ENCODE data around the gene SLC12A5.
"Not testable (repeated sequence)": the region's sequence is repeated elsewhere in the genome, so short reads cannot be mapped to it uniquely, and the experiment has no call there.

Gene SLC12A5

DNA sequence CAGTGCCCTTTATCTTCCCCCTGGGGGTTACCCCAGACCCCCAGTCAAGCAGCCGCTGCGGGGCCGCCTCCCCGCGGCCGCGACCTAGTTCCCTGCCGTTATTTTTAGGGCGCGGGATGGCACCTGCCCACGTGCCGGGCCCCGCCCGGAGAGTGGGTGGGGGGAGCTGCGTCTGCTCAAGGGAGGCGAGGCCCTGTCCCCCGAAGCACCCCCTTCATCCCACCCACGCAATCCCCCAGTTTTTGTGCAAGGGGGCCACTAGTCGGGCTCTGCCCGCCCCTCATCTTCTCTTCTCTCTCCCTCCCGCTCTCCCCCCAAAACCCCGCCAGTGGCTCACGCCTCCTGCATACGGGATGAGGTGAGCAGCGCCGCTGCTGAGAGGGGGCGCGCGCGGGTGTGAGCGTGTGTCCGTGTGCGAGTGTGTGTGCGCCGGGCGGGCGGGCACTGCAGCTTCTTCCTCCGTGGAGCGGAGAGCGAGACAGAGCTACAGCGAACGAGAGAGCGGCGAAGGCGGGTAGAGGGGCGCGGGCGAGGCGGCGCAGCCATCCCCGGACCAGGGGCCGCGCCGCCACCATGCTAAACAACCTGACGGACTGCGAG is at the start of gene SLC12A5:
TSS of gene SLC12A5 (plus strand) at position 444 of the 600 bp plus-strand sequence. CDS start at position 574, 130 bp downstream.
- Histone ChIP-seq H3K9me3 (no peaks in the 10 kb centered on the region), H3K36me3 (no peaks in the 10 kb centered on the region), H3K27me3 (peaks cover 100% of the 10 kb centered on the region), H3K4me1 (ENCODE audit: control insufficient read depth in 1 of 2, insufficient read depth in 1 of 2, low read depth in 1 of 2, low read length in 1 of 2) (no peaks in the 10 kb centered on the region), H3K4me3 (ENCODE audit: low read depth in 1 of 2, low read length in 1 of 2) (no peak within 1 kb of the TSS), H3K27ac (no peak within 1 kb of the TSS)
- TF ChIP-seq, protein P1, sequence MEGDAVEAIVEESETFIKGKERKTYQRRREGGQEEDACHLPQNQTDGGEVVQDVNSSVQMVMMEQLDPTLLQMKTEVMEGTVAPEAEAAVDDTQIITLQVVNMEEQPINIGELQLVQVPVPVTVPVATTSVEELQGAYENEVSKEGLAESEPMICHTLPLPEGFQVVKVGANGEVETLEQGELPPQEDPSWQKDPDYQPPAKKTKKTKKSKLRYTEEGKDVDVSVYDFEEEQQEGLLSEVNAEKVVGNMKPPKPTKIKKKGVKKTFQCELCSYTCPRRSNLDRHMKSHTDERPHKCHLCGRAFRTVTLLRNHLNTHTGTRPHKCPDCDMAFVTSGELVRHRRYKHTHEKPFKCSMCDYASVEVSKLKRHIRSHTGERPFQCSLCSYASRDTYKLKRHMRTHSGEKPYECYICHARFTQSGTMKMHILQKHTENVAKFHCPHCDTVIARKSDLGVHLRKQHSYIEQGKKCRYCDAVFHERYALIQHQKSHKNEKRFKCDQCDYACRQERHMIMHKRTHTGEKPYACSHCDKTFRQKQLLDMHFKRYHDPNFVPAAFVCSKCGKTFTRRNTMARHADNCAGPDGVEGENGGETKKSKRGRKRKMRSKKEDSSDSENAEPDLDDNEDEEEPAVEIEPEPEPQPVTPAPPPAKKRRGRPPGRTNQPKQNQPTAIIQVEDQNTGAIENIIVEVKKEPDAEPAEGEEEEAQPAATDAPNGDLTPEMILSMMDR (IDR thresholded peaks at IDR 0.05), result no peak

DNA sequence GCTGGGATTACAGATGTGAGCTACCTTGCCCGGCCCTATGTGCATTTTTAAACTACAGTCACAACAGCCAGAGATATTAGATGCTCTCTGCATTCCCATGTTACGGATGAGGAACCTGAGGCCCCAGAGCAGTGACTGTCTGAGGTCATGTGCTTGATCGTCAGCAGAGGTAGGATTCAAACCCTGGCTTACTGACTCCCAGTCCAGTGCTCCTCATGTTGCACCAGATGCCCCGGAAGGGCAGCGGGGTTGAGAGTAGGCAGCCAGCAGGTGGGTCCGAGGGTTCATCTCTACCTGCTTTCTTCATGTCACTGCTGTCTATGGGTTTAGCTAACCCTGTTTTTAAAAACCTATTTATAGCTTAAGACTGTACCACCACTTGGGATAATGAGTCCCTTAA is 47.8 kb upstream of the SLC12A5 start:
- Histone ChIP-seq H3K27me3 (peaks cover 69% of the 10 kb centered on the region), H3K36me3 (no peaks in the 10 kb centered on the region), H3K4me1 (ENCODE audit: control insufficient read depth in 1 of 2, insufficient read depth in 1 of 2, low read depth in 1 of 2, low read length in 1 of 2) (no peaks in the 10 kb centered on the region), H3K4me3 (ENCODE audit: low read depth in 1 of 2, low read length in 1 of 2) (no peak overlapping the region), H3K27ac (no peak overlapping the region), H3K9me3 (no peaks in the 10 kb centered on the region)
- TF ChIP-seq, protein P1 (IDR thresholded peaks at IDR 0.05), result no peak

DNA sequence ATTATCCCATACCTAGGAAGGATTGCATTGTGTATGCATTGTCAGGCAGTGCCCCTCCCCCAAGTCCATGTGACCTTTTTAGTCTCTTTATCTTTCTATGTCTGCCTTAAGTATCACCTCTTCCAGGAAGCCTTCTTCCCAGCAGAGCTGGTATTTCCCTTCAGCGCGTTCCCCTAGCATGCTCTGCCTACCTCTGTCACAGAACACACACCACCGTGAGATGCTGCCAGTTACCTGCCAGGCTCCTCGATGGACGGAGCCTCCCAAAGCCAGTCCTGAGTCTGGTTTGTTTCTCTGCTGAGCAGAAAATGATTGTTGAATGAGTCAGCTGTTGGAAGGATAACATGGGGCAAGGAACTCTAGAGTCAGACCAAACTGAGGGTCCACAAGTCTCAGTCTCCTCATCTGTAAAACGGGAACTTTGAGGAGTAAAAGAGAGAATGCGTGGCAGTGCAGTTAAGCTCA is 45.7 kb upstream of the SLC12A5 start:
- peaks cover 55% of the 10 kb centered on the region for H3K27me3 ChIP-seq

DNA sequence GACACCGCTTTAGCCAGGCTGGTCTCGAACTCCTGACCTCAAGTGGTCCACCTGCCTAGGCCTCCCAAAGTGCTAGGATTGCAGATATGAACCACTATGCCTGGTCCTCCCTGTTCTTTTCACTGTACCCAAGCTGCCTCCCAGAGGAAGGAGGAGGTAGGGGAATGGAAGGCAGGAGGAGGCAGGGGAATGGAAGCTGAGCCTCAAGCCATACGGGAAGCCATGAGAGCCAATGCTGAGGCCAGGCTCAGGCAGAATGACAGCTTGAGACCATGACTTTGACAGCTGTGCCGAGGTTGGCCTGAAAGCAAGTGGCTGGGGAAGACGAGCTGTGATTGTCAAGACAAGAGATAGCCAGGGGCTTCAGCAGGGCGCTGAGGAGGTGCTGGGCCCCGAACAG is 43.4 kb upstream of the SLC12A5 start:
- Histone ChIP-seq H3K4me3 (ENCODE audit: low read depth in 1 of 2, low read length in 1 of 2) (no peak overlapping the region), H3K27me3 (peaks cover 32% of the 10 kb centered on the region), H3K4me1 (ENCODE audit: control insufficient read depth in 1 of 2, insufficient read depth in 1 of 2, low read depth in 1 of 2, low read length in 1 of 2) (peaks cover 15 to 22% of the 10 kb centered on the region in 2 experiments), H3K9me3 (no peaks in the 10 kb centered on the region), H3K27ac (no peak overlapping the region), H3K36me3 (no peaks in the 10 kb centered on the region)
- TF ChIP-seq, protein P1 (IDR thresholded peaks at IDR 0.05), result no peak

More for the DNA sequence above, 45.7 kb upstream of the SLC12A5 start:
- H3K27ac ChIP-seq, result no peak overlapping the region
- H3K4me3 ChIP-seq (ENCODE audit: low read depth in 1 of 2, low read length in 1 of 2), result no peak overlapping the region
- no peaks in the 10 kb centered on the region for H3K36me3 ChIP-seq
- H3K9me3 ChIP-seq, result no peaks in the 10 kb centered on the region
- TF ChIP-seq, protein P1 (IDR thresholded peaks at IDR 0.05), result no peak
- H3K4me1 ChIP-seq (ENCODE audit: control insufficient read depth in 1 of 2, insufficient read depth in 1 of 2, low read depth in 1 of 2, low read length in 1 of 2), result peaks cover 15 to 17% of the 10 kb centered on the region in 2 experiments

DNA sequence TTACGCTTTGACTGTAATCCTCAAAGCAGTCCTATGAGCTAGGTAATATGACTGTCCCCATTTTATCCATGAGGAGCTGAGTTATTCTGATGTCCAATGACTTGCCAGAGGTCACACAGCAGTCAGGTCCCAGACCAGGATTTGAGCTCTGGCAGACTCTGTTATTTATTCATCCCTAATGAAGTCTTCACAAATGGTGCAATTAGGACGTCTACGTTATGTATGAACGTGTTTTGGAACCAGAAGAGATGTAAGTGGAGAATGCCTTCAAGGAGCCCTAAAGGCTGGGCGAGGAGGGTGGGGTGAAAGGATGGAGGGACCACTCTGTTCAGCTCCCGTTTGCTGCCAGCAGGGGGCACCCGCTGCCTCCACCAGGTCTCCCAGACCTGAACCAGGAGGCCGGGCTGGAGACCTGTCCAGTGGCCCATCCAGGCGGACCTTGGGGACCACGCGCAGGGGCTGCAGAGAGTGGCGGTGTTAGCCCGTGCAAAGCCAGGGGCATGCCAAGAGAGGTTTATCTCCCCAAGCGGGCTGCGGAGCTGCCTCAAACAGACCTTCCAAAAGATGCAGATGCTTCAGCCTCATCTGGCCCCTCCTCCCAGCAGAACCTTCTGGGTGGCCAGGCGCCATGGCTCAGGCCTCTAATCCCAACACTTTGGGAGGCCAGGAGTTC is 41.8 kb upstream of the SLC12A5 start:
- no peaks in the 10 kb centered on the region for H3K9me3 ChIP-seq
- peaks cover 17% of the 10 kb centered on the region for H3K27me3 ChIP-seq
- H3K27ac ChIP-seq, result peak overlapping the region; percentile 50
- TF ChIP-seq, protein P1 (IDR thresholded peaks at IDR 0.05), result peak; percentile 94
- peaks cover 28 to 36% of the 10 kb centered on the region in 2 experiments for H3K4me1 ChIP-seq (ENCODE audit: control insufficient read depth in 1 of 2, insufficient read depth in 1 of 2, low read depth in 1 of 2, low read length in 1 of 2)
- H3K4me3 ChIP-seq (ENCODE audit: low read depth in 1 of 2, low read length in 1 of 2), result peak overlapping the region in 1 of 2 experiments; percentile 44
- no peaks in the 10 kb centered on the region for H3K36me3 ChIP-seq

DNA sequence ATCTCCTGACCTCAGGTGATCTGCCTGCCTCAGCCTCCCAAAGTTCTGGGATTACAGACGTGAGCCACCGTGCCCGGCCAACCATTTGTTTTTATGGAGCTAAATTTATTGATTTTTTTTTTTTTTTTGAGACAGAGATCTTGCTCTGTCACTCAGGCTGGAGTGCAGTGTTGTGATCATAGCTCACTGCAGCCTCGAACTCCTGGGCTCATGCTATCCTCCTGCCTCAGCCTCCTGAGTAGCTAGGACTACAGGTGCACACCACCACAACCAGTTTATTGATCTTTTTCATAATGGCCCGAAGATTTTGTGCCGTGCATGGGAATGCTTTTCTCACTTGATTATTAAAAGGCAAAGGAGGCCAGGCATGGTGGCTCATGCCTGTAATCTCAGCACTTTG is 40.2 kb upstream of the SLC12A5 start:
- H3K36me3 ChIP-seq; H3K9me3 ChIP-seq; H3K4me3 ChIP-seq (ENCODE audit: low read depth in 1 of 2, low read length in 1 of 2); H3K27me3 ChIP-seq; H3K27ac ChIP-seq: not testable (repeated sequence)
- H3K4me1 ChIP-seq (ENCODE audit: control insufficient read depth in 1 of 2, insufficient read depth in 1 of 2, low read depth in 1 of 2, low read length in 1 of 2), result peaks cover 44 to 52% of the 10 kb centered on the region in 2 experiments

All from neutrophil (primary cell).